Measurements from ENCODE around the gene OVCH1. TPM values are rescaled to one million over a fixed set of nuclear protein-coding genes. Genes with fewer than 3 reads are reported as not detected.

The OVCH1 gene
- total and polyA plus RNA-seq, 9 of the 15 experiments (the other 6 are each of a cell fraction or from before 2014, with no cell fraction given): not detected

DNA sequence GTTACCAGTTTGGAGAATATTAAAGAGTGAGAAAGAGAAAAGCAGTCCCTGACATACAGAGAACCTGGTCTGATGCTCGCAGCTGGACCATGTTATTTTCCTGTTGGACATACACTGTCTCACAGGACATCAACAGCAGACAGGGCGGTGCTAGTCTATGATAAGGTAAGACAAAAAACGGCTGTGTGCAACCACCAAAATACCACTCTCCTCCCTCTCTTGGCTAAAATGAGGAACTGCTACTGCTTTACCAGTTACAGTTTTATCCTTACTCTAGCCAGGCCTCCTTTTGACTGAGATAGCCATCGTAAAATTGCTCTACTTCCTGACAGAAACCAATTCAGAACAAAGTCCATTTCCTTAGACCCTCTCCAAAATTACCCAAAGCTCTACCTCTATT is 69.5 kb downstream of the OVCH1 start:
- Histone ChIP-seq H3K27me3 (ENCODE audit: control insufficient read depth in 2 of 2, insufficient read depth in 2 of 2, low read length in 2 of 2) (no peaks in the 10 kb centered on the region), H3K79me2 (ENCODE audit: control insufficient read depth, insufficient read depth, low read length) (no peaks in the 10 kb centered on the region), H2AFZ (ENCODE audit: low read depth, low read length) (peak overlapping the region; percentile 12; the same call in 1 of the 2 replicates), H4K20me1 (replicated peaks; ENCODE audit: control insufficient read depth, insufficient read depth, low read length) (no peaks in the 10 kb centered on the region), H3K36me3 (ENCODE audit: control insufficient read depth, insufficient read depth, low read length) (no peaks in the 10 kb centered on the region), H3K4me1 (replicated peaks in 1 of 2; ENCODE audit: control insufficient read depth in 2 of 2, insufficient read depth in 2 of 2, low read length in 2 of 2) (no peaks in the 10 kb centered on the region), H3K9ac (ENCODE audit: insufficient read depth in 1 of 2, low read depth in 2 of 2, low read length in 2 of 2) (no peak overlapping the region), H3K9me3 (replicated peaks; ENCODE audit: control insufficient read depth, insufficient read depth, low read depth, low read length) (no peaks in the 10 kb centered on the region), H3K27ac (ENCODE audit: extremely low read depth, low read depth, low read length) (no peak overlapping the region; the same call in 2 of the 3 replicates), H3K4me2 (ENCODE audit: insufficient read depth, low read length) (no peak overlapping the region), H3K9me1 (ENCODE audit: control insufficient read depth, insufficient read depth, low read length) (no peaks in the 10 kb centered on the region), H3K4me3 (no peak overlapping the region)
- ChIA-PET CTCF (ENCODE audit: low intra/inter-chr PET ratio) (no interaction called here), POLR2A (no interaction called here)
- intact Hi-C loops (cut with micrococcal nuclease) (loop anchor here (5.0 to 10.0 kb wide), 2 partner anchors 121 to 343 kb away; no protein-coding TSS in a partner anchor), in situ Hi-C loops (cut with MboI) (no loop called here)
- 0% methylated on average over 4 of the region's 4 CpGs for WGBS (ENCODE audit: insufficient coverage, low coverage, missing lambda C conversion rate)
- ATAC-seq (peak; percentile 97), DNase-seq (ENCODE audit: extremely low read depth in 1 of 4, low spot score in 3 of 4) (peak; percentile 17 to 49 (median 36)), FAIRE-seq (peak; percentile 74)
- no TSS peak for BruUV-seq (replicated peaks)
- TF ChIP-seq PKNOX1 (IDR thresholded peaks at IDR 0.05): 0 out of 2 replicates have a peak, but pooled peaks have one; percentile 25
- TF ChIP-seq ZNF197 (CRISPR knock-in tag; IDR thresholded peaks at IDR 0.05; ENCODE audit: low read depth): peak; percentile 32; the same call in 1 of the 2 replicates
- TF ChIP-seq ZNF384 (IDR thresholded peaks at IDR 0.05; ENCODE audit: low read depth, low read length): peak; percentile 54; the same call in 1 of the 2 replicates
- TF ChIP-seq ZNF318 (IDR thresholded peaks at IDR 0.05; ENCODE audit: borderline replicate concordance in 1 of 2, low read depth in 1 of 2): no peak
- TF ChIP-seq, protein P1, sequence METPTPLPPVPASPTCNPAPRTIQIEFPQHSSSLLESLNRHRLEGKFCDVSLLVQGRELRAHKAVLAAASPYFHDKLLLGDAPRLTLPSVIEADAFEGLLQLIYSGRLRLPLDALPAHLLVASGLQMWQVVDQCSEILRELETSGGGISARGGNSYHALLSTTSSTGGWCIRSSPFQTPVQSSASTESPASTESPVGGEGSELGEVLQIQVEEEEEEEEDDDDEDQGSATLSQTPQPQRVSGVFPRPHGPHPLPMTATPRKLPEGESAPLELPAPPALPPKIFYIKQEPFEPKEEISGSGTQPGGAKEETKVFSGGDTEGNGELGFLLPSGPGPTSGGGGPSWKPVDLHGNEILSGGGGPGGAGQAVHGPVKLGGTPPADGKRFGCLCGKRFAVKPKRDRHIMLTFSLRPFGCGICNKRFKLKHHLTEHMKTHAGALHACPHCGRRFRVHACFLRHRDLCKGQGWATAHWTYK (CRISPR knock-in tag; IDR thresholded peaks at IDR 0.05): no peak
- TF ChIP-seq HNRNPL (IDR thresholded peaks at IDR 0.05; ENCODE audit: low read depth, low read length): no peak
- no peak for TF ChIP-seq SUPT5H (IDR thresholded peaks at IDR 0.05)
- TF ChIP-seq ATF3 (IDR thresholded peaks at IDR 0.05): no peak
- TF ChIP-seq ATF3 (CRISPR knock-in tag; conservative IDR thresholded peaks at IDR 0.05): no peak
- TF ChIP-seq CTBP1 (IDR thresholded peaks at IDR 0.05; ENCODE audit: borderline replicate concordance): peak; percentile 68; the same call in 1 of the 2 replicates
- peak; percentile 54 for TF ChIP-seq RAD21 (CRISPR knock-in tag; conservative IDR thresholded peaks at IDR 0.05 in 1 of 2, IDR thresholded peaks at IDR 0.05 in 1 of 2)

Measured in K562 (cell line).